ENCODE measurements around the gene TP63.

TP63 gene

GRCh38 chr3:189941125-189941524 is 309.9 kb downstream of the TP63 start:
- DNase-seq = no peak

GRCh38 chr3:189941679-189942078 is 310.5 kb downstream of the TP63 start:
- DNase-seq = no peak

GRCh38 chr3:189942948-189943347 is 311.8 kb downstream of the TP63 start:
- no peak for DNase-seq

DNA sequence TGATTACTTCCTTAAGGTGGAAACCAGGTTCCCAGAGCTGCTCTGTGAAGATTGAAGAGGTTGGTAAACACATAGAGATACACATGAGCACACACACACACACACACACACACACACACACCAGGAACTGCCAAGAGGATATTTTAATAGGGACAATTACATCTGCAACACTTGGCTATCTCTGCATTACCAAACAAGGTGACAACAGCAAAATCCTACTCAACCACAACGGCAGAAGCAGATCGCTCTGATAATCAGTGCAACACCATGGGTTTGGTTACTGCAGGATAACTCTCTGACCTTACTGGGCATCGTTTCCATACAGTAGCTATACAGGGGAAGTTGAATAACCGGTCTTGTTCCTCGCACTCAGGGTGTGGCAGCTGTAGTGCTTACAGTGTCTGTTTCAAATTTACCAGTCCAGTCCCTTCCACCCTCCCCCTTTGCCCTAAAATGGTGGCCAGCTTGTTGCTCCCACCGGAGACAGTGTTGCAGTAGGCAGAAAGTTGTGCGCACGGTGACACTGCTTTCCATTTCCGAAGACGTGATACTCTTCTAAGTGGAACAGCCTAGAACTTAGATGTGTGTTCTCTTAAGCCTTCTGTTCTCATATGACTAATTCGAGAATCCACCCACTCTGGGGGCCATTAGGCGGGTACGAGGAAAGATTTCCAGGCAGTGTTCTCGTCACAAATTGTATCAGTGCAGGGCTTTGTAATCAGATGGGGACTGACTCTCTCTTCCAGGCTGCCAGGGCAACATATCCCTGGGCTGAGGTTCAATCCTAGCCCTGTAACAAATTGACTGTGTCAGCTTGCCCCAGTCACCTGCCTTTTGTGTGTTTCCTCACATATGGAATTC is 313.3 kb downstream of the TP63 start:
- DNase-seq = no peak

- DNase-seq = no peak
These were observed 314.9 kb downstream of the TP63 start for GRCh38 chr3:189945935-189946709.
